Measurements from ENCODE around the gene RHOJ. TPM values are rescaled to one million over a fixed set of nuclear protein-coding genes. Genes with fewer than 3 reads are reported as not detected.

The RHOJ gene
- total and polyA plus RNA-seq, 2 donors (not counting 3 experiments of a cell fraction or from before 2014, with no cell fraction given): 191 to 486 TPM

GRCh38 chr14:63292805-63293204, 88.6 kb downstream of the RHOJ start:
- H3K27me3 ChIP-seq (ENCODE audit: control insufficient read depth in 2 of 2, insufficient read depth in 2 of 2, low read length in 2 of 2): no peaks in the 10 kb centered on the region
- ChIA-PET POLR2A (no interaction called here), CTCF (interaction anchor here (1.3 kb wide), 1 partner anchor 119 kb away, joined by 4 read pairs; no protein-coding TSS in a partner anchor)
- DNase-seq (ENCODE audit: low read depth, low spot score): no peak
- TF ChIP-seq GATA2 (IDR thresholded peaks at IDR 0.05; ENCODE audit: insufficient read depth, insufficient read length, low read depth, low read length) (no peak), MAX (IDR thresholded peaks at IDR 0.05; ENCODE audit: insufficient read depth, insufficient read length) (no peak), CTCF (IDR thresholded peaks at IDR 0.05; ENCODE audit: extremely low read depth in 1 of 2, insufficient read depth in 1 of 2, low read depth in 1 of 2, low read length in 2 of 2) (no peak), FOS (IDR thresholded peaks at IDR 0.05; ENCODE audit: borderline replicate concordance, insufficient read depth, low read length) (no peak), JUN (IDR thresholded peaks at IDR 0.05; ENCODE audit: borderline replicate concordance, insufficient read depth, insufficient read length, low read depth) (no peak), EZH2 (IDR thresholded peaks at IDR 0.05; ENCODE audit: borderline replicate concordance, low read depth, low read length, severe bottlenecking) (no peak), MYC (IDR thresholded peaks at IDR 0.05; ENCODE audit: low read depth, low read length) (no peak), POLR2A (IDR thresholded peaks at IDR 0.05; ENCODE audit: low read depth, low read length) (no peak), POLR2AphosphoS5 (IDR thresholded peaks at IDR 0.05; ENCODE audit: insufficient read depth, low read depth, low read length) (no peak)
- H3K9me3 ChIP-seq (replicated peaks; ENCODE audit: control insufficient read depth, insufficient read depth, low read length): no peaks in the 10 kb centered on the region
- H3K4me1 ChIP-seq (ENCODE audit: control insufficient read depth, extremely low read depth, insufficient read depth, low read length): no peaks in the 10 kb centered on the region
- dilution Hi-C loops (cut with MboI; ENCODE audit: extremely low pct_ligation_motif_present, low sequenced_read_pairs) (no loop called here), intact Hi-C loops (cut with micrococcal nuclease) (no loop called here)
- H3K79me2 ChIP-seq (ENCODE audit: control insufficient read depth, insufficient read depth, low read length): no peaks in the 10 kb centered on the region
- H3K4me3 ChIP-seq (replicated peaks in 1 of 3; ENCODE audit: insufficient read depth in 1 of 3, low read depth in 1 of 3, low read length in 3 of 3): no peak overlapping the region
- BruUV-seq (replicated peaks): no TSS peak
- no peak overlapping the region for H3K27ac ChIP-seq (ENCODE audit: insufficient read depth, low read depth, low read length)
- H3K9me1 ChIP-seq (replicated peaks; ENCODE audit: control insufficient read depth, extremely low read depth, insufficient read depth, low read length): no peaks in the 10 kb centered on the region
- peaks cover 27 to 34% of the 10 kb centered on the region in 2 experiments for H3K36me3 ChIP-seq (ENCODE audit: control insufficient read depth in 2 of 2, extremely low read depth in 1 of 2, insufficient read depth in 2 of 2, low read length in 2 of 2)
- no peak for FAIRE-seq
- H4K20me1 ChIP-seq (replicated peaks; ENCODE audit: control insufficient read depth, extremely low read depth, insufficient read depth, low read length): no peaks in the 10 kb centered on the region
- H3K4me2 ChIP-seq (ENCODE audit: insufficient read depth, low read length): no peak overlapping the region
- H2AFZ ChIP-seq (ENCODE audit: low read depth, low read length): no peak overlapping the region
- H3K9ac ChIP-seq (replicated peaks; ENCODE audit: extremely low read depth, insufficient read depth, low read length): no peak overlapping the region

All from endothelial cell of umbilical vein (primary cell).